Skeletal muscle tissue (tissue), 4 donors: ENCODE data around the gene CFAP61. TPM values are rescaled to one million over a fixed set of nuclear protein-coding genes. Genes with fewer than 3 reads are reported as not detected.

Source experiments
- H3K27ac ChIP-seq: one replicate; pipeline ENCODE4 v1.7.0; 2013; ENCODE audit warnings: mild to moderate bottlenecking, low read depth, low read length, inconsistent platforms
- H3K27me3 ChIP-seq, 3 donors: one replicate each; pipeline ENCODE4 v1.7.0; 2013; ENCODE audit warnings: low read length in 3 of 3; ENCODE audit not compliant: control insufficient read depth in 3 of 3, insufficient read depth in 3 of 3
- H3K36me3 ChIP-seq, 3 donors: one replicate each; pipeline ENCODE4 v1.7.0; 2013; ENCODE audit warnings: low read length in 3 of 3; ENCODE audit not compliant: control insufficient read depth in 3 of 3, insufficient read depth in 3 of 3
- H3K4me1 ChIP-seq, 3 donors: one replicate each; pipeline ENCODE4 v1.7.0; 2013; ENCODE audit warnings: low read length in 3 of 3, mild to moderate bottlenecking in 3 of 3; ENCODE audit not compliant: control insufficient read depth in 3 of 3, insufficient read depth in 3 of 3
- H3K4me3 ChIP-seq, 3 donors: one replicate each; pipeline ENCODE4 v1.7.0; 2013; ENCODE audit warnings: low read length in 3 of 3
- H3K9ac ChIP-seq, 3 donors: one replicate each; pipeline ENCODE4 v1.7.0; 2013; ENCODE audit warnings: low read length in 3 of 3, mild to moderate bottlenecking in 3 of 3, moderate library complexity in 2 of 3, low read depth in 1 of 3
- H3K9me3 ChIP-seq, 3 donors: one replicate each; pipeline ENCODE4 v1.7.0; 2013; ENCODE audit warnings: low read length in 3 of 3; ENCODE audit not compliant: control insufficient read depth in 3 of 3
- total RNA-seq: library from RNA; depleted of rRNA; stranded (reverse); fragments of >200 nt; gene quantifications from one replicate; pipeline ENCODE4 v1.2.3, GENCODE V29; 2014
- donor health status: Osteomylitis.

CFAP61 gene
- total RNA-seq, 1 donor from 2014 or later, result 1.0 TPM

DNA sequence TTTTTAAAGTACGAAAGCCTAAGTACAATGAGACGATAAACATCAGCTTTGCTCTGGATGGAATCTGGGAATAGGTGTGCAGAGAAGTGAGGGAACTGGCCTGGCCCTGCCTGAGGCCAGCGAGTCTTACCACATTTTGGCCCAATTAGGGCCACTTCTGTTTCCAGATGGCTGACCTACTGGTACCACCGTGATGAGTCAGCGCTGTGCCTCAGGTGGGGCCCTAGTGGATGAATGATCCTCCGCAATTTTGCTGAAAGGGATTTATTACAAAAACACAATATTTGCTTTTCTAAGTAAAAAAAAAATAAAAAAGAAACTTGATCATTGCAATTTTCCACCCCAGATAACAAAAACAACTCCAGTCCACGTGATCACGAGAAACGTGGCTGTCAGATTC, 338.1 kb downstream of the CFAP61 start:
- Histone ChIP-seq H3K9ac (no peak overlapping the region), H3K4me3 (no peak overlapping the region), H3K27ac (no peak overlapping the region), H3K36me3 (peaks cover 32 to 41% (median 39%) of the 10 kb centered on the region in 3 donors), H3K9me3 (no peaks in the 10 kb centered on the region), H3K4me1 (no peaks in the 10 kb centered on the region), H3K27me3 (no peaks in the 10 kb centered on the region)

DNA sequence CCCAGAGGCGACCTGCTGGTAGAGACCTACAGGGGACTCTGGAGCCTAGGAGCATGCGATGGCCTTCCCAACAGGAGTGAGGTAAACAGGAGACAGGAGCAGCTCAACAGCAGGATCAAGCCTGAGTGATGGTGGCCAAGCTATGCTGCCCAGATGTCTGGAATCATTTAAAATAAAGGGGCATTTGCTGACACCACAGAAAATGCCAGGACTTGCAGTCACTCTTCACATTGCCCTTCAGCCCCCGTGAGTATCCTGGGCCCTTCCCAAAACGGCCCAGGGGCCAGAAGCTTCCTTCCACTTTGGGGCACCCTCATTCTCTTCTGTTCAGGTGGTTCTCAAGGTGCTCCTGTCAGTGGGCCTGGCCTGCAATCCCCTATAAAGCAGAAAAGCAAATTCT, 338.8 kb downstream of the CFAP61 start:
- no peaks in the 10 kb centered on the region for H3K4me1 ChIP-seq
- no peaks in the 10 kb centered on the region for H3K9me3 ChIP-seq
- H3K27me3 ChIP-seq, result no peaks in the 10 kb centered on the region
- H3K27ac ChIP-seq, result no peak overlapping the region
- H3K4me3 ChIP-seq, result no peak overlapping the region
- H3K9ac ChIP-seq, result no peak overlapping the region
- H3K36me3 ChIP-seq, result peaks cover 37 to 45% (median 43%) of the 10 kb centered on the region in 3 donors

DNA sequence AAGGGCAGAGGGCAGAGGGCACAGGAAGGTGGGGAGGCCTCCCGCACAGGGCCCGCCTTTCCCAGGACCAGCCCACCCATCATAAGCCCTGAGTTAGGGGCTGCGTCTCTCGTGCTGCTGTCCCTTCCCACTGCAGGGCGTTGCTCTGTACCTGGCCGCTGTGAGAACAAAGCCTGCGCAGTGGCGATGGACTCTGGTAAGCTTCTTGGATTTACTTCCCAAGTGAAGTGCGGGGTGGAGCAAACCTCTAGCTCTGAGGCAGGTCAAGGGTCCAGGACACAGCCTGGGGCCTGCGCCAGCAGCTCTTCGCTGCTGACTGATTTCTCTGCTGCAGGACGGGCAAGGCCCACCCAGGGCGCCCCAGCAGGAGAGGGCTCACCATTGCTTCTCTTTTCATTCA, 339.4 kb downstream of the CFAP61 start:
- Histone ChIP-seq H3K27ac (no peak overlapping the region), H3K4me1 (no peaks in the 10 kb centered on the region), H3K9ac (no peak overlapping the region), H3K36me3 (peaks cover 37 to 45% (median 43%) of the 10 kb centered on the region in 3 donors), H3K9me3 (no peaks in the 10 kb centered on the region), H3K27me3 (no peaks in the 10 kb centered on the region), H3K4me3 (no peak overlapping the region)

- H3K9ac ChIP-seq, result no peak overlapping the region
- no peaks in the 10 kb centered on the region for H3K4me1 ChIP-seq
- H3K27ac ChIP-seq, result no peak overlapping the region
- H3K27me3 ChIP-seq, result no peaks in the 10 kb centered on the region
- H3K36me3 ChIP-seq, result peaks cover 37 to 53% (median 52%) of the 10 kb centered on the region in 3 donors
- H3K9me3 ChIP-seq, result no peaks in the 10 kb centered on the region
- no peak overlapping the region for H3K4me3 ChIP-seq
These were observed 341.1 kb downstream of the CFAP61 start for GRCh38 chr20:20393207-20394120.

DNA sequence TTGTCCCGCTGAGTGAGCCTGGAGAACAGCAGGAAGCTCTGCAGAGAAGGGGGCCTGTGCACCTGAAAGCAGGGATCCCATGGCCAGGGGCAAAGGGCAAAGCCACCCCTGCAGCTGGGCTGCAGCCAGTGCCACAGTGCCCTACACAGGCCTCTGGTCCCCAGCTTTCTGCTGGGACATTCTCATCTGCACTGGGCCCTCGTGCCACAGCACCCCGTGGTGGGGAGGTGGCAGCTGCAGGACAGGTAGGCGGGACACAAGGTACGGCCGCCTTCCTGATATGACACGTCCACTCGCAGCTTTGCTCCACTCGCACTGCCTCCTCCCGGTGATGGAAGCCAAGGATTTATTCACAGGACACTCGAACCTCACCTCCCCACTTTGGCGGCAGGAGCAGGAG, 342.8 kb downstream of the CFAP61 start:
- Histone ChIP-seq H3K36me3 (peaks cover 38 to 57% (median 54%) of the 10 kb centered on the region in 3 donors), H3K4me1 (no peaks in the 10 kb centered on the region), H3K27me3 (no peaks in the 10 kb centered on the region), H3K9me3 (no peaks in the 10 kb centered on the region), H3K4me3 (no peak overlapping the region), H3K27ac (no peak overlapping the region), H3K9ac (no peak overlapping the region)

DNA sequence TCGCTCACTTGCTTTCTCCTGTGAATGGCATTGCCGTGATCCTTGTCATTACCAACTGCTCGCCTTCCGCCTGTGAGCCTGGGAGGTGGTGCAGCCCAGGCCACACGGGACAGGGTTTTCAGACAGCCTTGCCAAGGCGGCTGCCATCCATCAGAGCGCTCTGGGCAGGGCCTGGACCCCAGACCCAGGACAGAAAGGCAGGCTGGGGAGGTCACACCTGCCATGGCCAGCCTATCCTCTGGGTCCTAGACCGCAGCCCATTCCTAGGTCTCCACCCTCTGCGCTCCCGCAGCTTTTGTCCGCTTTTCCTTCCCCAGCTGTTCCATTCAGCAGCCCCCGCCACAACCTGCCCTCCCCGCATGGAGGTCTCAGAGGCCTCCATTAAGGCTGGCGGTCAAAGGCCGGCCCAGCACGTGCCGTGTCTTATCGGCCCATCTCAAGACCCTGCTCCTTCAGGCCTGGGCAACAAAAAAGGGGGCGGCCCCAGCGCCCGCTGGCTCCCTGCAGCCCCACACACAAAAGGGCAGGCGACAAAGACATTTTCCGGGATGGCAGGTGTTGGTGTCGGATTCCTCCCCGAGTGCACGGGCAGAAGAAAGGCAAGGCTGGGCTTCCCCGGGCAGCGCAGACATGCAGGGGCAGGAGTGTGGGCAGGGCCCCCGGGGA, 343.7 kb downstream of the CFAP61 start:
- Histone ChIP-seq H3K9ac (no peak overlapping the region), H3K27me3 (no peaks in the 10 kb centered on the region), H3K4me3 (no peak overlapping the region), H3K9me3 (no peaks in the 10 kb centered on the region), H3K4me1 (no peaks in the 10 kb centered on the region), H3K27ac (no peak overlapping the region), H3K36me3 (peaks cover 37 to 55% (median 49%) of the 10 kb centered on the region in 3 donors)

DNA sequence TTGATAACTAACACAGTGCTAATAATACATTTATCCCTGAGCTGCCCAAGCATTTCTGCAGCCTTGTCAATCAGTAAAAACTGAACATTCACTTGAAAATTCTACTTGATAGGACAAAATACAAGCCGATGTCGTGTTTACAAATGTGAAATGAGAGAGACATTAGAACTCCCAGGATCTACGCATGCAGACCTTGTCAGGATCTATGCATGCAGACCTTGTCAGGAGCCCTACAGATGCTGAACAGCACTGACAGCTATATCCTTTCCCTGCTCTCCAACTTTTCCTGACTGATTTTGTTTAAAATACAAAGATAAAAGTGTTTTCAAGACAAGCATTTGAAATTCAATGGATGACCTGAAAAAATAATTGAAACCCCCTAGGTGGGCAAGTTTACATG, 344.5 kb downstream of the CFAP61 start:
- Histone ChIP-seq H3K9me3 (no peaks in the 10 kb centered on the region), H3K36me3 (peaks cover 34 to 48% (median 43%) of the 10 kb centered on the region in 3 donors), H3K27ac (no peak overlapping the region), H3K9ac (no peak overlapping the region), H3K4me3 (no peak overlapping the region), H3K27me3 (no peaks in the 10 kb centered on the region), H3K4me1 (no peaks in the 10 kb centered on the region)

DNA sequence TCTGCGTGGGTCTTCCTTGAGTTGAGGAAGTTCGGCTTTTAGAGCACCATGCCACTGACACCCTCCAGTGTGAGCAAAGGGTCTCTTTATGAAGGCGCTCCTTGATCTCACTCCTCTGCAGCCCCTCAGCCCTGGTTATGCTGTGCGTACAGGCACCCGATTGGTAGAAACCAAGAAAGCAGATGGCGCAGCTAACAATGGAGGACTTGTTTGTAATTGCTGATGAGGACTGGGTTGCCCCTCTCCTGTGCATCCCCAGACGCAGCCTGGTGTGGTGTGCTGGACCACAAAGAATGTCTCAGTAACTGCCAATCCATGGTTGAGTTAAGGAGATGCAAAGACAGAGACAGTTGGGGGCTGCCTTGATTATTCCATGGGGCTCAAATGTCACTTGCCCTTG, 345.8 kb downstream of the CFAP61 start:
- Histone ChIP-seq H3K9ac (no peak overlapping the region), H3K9me3 (no peaks in the 10 kb centered on the region), H3K4me1 (no peaks in the 10 kb centered on the region), H3K27ac (no peak overlapping the region), H3K4me3 (no peak overlapping the region), H3K36me3 (peaks cover 27 to 43% (median 36%) of the 10 kb centered on the region in 3 donors), H3K27me3 (no peaks in the 10 kb centered on the region)

DNA sequence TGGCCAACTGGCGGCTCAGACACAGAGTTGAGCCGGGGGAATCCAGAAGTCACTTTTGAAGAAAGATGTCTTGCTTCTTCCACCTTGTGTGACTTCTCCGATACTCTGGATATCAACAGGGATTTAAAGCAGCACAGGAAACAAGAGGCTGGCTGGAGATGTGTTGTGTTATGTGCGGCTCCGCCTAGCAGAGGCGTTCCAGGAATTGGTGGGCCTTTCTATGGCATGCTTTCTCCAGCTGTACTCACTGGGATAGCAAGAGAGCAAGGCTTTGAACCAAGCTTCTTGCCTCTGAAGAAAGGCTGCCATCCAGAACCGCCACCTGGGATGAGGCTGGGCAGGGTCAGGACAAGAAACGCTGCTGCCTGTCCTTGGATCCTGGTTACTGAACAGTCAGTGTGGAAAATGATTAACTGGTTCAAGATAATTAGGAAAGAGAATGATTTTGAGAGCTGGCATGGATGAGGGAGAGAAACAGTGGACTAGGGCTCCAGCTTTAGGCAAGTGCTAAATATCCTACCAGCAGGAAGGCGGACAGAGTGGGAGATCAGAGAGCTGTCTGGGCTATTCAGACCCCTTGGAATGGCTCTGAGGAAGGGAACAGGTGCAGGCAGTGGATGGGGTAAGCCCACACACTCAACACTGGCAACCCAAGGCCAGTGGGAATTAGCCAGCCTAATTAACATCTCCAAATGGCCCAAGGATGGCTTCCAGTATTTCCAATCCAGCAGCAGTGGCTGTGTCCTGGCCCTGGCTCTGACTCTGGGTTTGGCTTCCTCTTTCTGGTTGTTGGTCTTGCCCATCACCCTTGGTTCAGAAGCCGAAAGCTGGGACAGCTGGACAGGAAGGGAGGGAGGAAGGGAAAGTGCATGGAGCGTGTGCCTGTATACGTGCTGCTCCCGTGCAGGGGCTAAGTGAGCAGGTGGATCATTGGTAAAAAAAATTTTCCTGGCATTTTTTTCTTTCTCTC, 347.5 kb downstream of the CFAP61 start:
- no peak overlapping the region for H3K4me3 ChIP-seq
- no peak overlapping the region for H3K9ac ChIP-seq
- peaks cover 22 to 42% (median 39%) of the 10 kb centered on the region in 3 donors for H3K36me3 ChIP-seq
- H3K4me1 ChIP-seq, result no peaks in the 10 kb centered on the region
- no peak overlapping the region for H3K27ac ChIP-seq
- no peaks in the 10 kb centered on the region for H3K9me3 ChIP-seq
- H3K27me3 ChIP-seq, result no peaks in the 10 kb centered on the region
